NCI-H446 treated with DMSO at 0.1 percent for 48 hours (cell line): ENCODE results near the gene NFATC1.

ENCODE experiments used
- DNase-seq: peaks from one replicate; lab custom pipeline; 2025; lab: John Stamatoyannopoulos, UW

NFATC1 gene

GRCh38 chr18:79537758-79538157 is 142.0 kb downstream of the NFATC1 start:
- no peak for DNase-seq

- DNase-seq = no peak
Measured at GRCh38 chr18:79538635-79539034, 142.9 kb downstream of the NFATC1 start.

GRCh38 chr18:79540161-79540903 is 144.6 kb downstream of the NFATC1 start:
- DNase-seq = no peak

- no peak for DNase-seq
Measured at GRCh38 chr18:79540904-79541282, 145.2 kb downstream of the NFATC1 start.

- no peak for DNase-seq
Measured at GRCh38 chr18:79542213-79542612, 146.5 kb downstream of the NFATC1 start.

GRCh38 chr18:79542876-79543750 is 147.4 kb downstream of the NFATC1 start:
- no peak for DNase-seq

GRCh38 chr18:79543861-79544385 is 148.2 kb downstream of the NFATC1 start:
- no peak for DNase-seq

GRCh38 chr18:79544386-79544963 is 148.7 kb downstream of the NFATC1 start:
- DNase-seq = no peak

GRCh38 chr18:79545255-79545654 is 149.5 kb downstream of the NFATC1 start:
- DNase-seq = no peak

- no peak for DNase-seq
Measured at GRCh38 chr18:79545736-79546171, 150.0 kb downstream of the NFATC1 start.

- DNase-seq = no peak
Measured at GRCh38 chr18:79546781-79547272, 151.1 kb downstream of the NFATC1 start.

GRCh38 chr18:79547413-79548076 is 151.8 kb downstream of the NFATC1 start:
- DNase-seq = no peak

- DNase-seq = no peak
Measured at GRCh38 chr18:79548077-79548450, 152.3 kb downstream of the NFATC1 start.

GRCh38 chr18:79548621-79548985 is 152.9 kb downstream of the NFATC1 start:
- no peak for DNase-seq

GRCh38 chr18:79548986-79549637 is 153.4 kb downstream of the NFATC1 start:
- no peak for DNase-seq

- DNase-seq = no peak
Measured at GRCh38 chr18:79549638-79550000, 153.9 kb downstream of the NFATC1 start.

GRCh38 chr18:79552140-79552631 is 156.5 kb downstream of the NFATC1 start:
- DNase-seq = no peak

GRCh38 chr18:79552696-79553095 is 157.0 kb downstream of the NFATC1 start:
- no peak for DNase-seq

- no peak for DNase-seq
Measured at GRCh38 chr18:79553154-79553553, 157.4 kb downstream of the NFATC1 start.

- no peak for DNase-seq
Measured at GRCh38 chr18:79553696-79554095, 158.0 kb downstream of the NFATC1 start.

GRCh38 chr18:79554321-79554720 is 158.6 kb downstream of the NFATC1 start:
- no peak for DNase-seq
